Smooth muscle cell (in vitro differentiated cells): ENCODE data around the gene SCN2B. TPM values are rescaled to one million over a fixed set of nuclear protein-coding genes. Genes with fewer than 3 reads are reported as not detected.

ENCODE experiments used
- DNase-seq: peaks from one replicate; lab custom pipeline; 2025; ENCODE audit not compliant: unreplicated experiment; lab: John Stamatoyannopoulos, UW
- H2AFZ ChIP-seq: fragments of 200-600 bp; sonication (generic); 2 replicates; pipeline ENCODE4 v1.6.0; 2016; ENCODE audit warnings: antibody characterized with exemption, low read depth, mild to moderate bottlenecking
- H3F3A ChIP-seq: fragments of 200-600 bp; sonication (generic); 2 replicates; pipeline ENCODE4 v1.6.0; 2017; ENCODE audit warnings: antibody characterized with exemption, low read depth
- H3K27ac ChIP-seq: fragments of 200-600 bp; sonication (generic); 2 replicates; pipeline ENCODE4 v1.5.1; 2016; ENCODE audit warnings: low read depth, mild to moderate bottlenecking
- H3K27me3 ChIP-seq: fragments of 200-600 bp; sonication (generic); 2 replicates; pipeline ENCODE4 v1.6.1; 2016; ENCODE audit warnings: low read depth, mild to moderate bottlenecking
- H3K36me3 ChIP-seq: fragments of 200-600 bp; sonication (generic); 2 replicates; pipeline ENCODE4 v1.5.1; 2016; ENCODE audit warnings: low read depth
- H3K4me1 ChIP-seq: fragments of 200-600 bp; sonication (generic); 2 replicates; pipeline ENCODE4 v1.5.1; 2016; ENCODE audit warnings: low read depth
- H3K4me2 ChIP-seq: fragments of 200-600 bp; sonication (generic); 2 replicates; pipeline ENCODE4 v1.6.0; 2016; ENCODE audit warnings: mild to moderate bottlenecking
- H3K4me3 ChIP-seq: fragments of 200-600 bp; sonication (generic); 2 replicates; pipeline ENCODE4 v1.5.1; 2016; ENCODE audit warnings: mild to moderate bottlenecking
- H3K79me2 ChIP-seq: fragments of 200-600 bp; sonication (generic); 2 replicates; pipeline ENCODE4 v1.6.0; 2016; ENCODE audit warnings: low read depth, mild to moderate bottlenecking
- H3K9ac ChIP-seq: fragments of 200-600 bp; sonication (generic); 2 replicates; pipeline ENCODE4 v1.6.0; 2016; ENCODE audit warnings: low read depth
- H3K9me3 ChIP-seq: fragments of 200-600 bp; sonication (generic); replicated peaks from 2 replicates; pipeline ENCODE4 v1.5.1; 2016; ENCODE audit warnings: low read depth
- H4K20me1 ChIP-seq: fragments of 200-600 bp; sonication (generic); 2 replicates; pipeline ENCODE4 v1.6.0; 2016; ENCODE audit warnings: low read depth
- CTCF ChIP-seq: fragments of 200-600 bp; sonication (generic); IDR thresholded peaks from 2 replicates; pipeline ENCODE4 v1.5.1; 2017; ENCODE audit warnings: borderline replicate concordance, mild to moderate bottlenecking, antibody characterized with exemption; ENCODE audit not compliant: insufficient read depth, poor library complexity, severe bottlenecking
- WGBS: methylation state at CpG from one replicate; pipeline ENCODE4 v1.1.7; 2016; ENCODE audit warnings: low lambda C conversion rate; 5-methylcytosine and 5-hydroxymethylcytosine counted together
- polyA plus RNA-seq: library from polyadenylated mRNA; unstranded; fragments of >200 nt; fragmentation: Nextera tagmentation; extraction: Ambion mirVana; gene quantifications from 2 replicates; pipeline ENCODE4 v1.2.1, GENCODE V29; 2016
- total RNA-seq: library from RNA; depleted of rRNA; stranded (reverse); fragments of >200 nt; gene quantifications from 2 replicates; pipeline ENCODE4 v1.2.3, GENCODE V29; 2014

Gene SCN2B
- total and polyA plus RNA-seq, 2 experiments from 2014 or later, result 0.31 to 0.40 TPM

- H3K9me3 ChIP-seq, result no peaks in the 10 kb centered on the region
- H3K4me2 ChIP-seq, result no peak overlapping the region
- H3K27me3 ChIP-seq, result peaks cover 47% of the 10 kb centered on the region
- no peak overlapping the region for H2AFZ ChIP-seq
- no peak overlapping the region for H3K4me3 ChIP-seq
- WGBS, result 89% methylated on average over 9 of the region's 9 CpGs
- no peak for TF ChIP-seq CTCF
- H3K79me2 ChIP-seq, result no peaks in the 10 kb centered on the region
- no peaks in the 10 kb centered on the region for H4K20me1 ChIP-seq
- no peaks in the 10 kb centered on the region for H3K36me3 ChIP-seq
- no peaks in the 10 kb centered on the region for H3F3A ChIP-seq
- no peaks in the 10 kb centered on the region for H3K4me1 ChIP-seq
- H3K9ac ChIP-seq, result no peak overlapping the region
- no peak overlapping the region for H3K27ac ChIP-seq
- DNase-seq, result no peak
These were observed 24.7 kb upstream of the SCN2B start for GRCh38 chr11:118200901-118201680.

GRCh38 chr11:118200497-118200896, 24.1 kb upstream of the SCN2B start:
- H3F3A ChIP-seq, result no peaks in the 10 kb centered on the region
- peaks cover 42% of the 10 kb centered on the region for H3K27me3 ChIP-seq
- H3K27ac ChIP-seq, result no peak overlapping the region
- H3K4me3 ChIP-seq, result no peak overlapping the region
- no peaks in the 10 kb centered on the region for H4K20me1 ChIP-seq
- no peaks in the 10 kb centered on the region for H3K4me1 ChIP-seq
- H3K9me3 ChIP-seq, result no peaks in the 10 kb centered on the region
- H3K79me2 ChIP-seq, result no peaks in the 10 kb centered on the region
- DNase-seq, result no peak
- 88% methylated on average over 5 of the region's 5 CpGs for WGBS
- no peak for TF ChIP-seq CTCF
- H3K4me2 ChIP-seq, result no peak overlapping the region
- no peak overlapping the region for H2AFZ ChIP-seq
- no peak overlapping the region for H3K9ac ChIP-seq
- no peaks in the 10 kb centered on the region for H3K36me3 ChIP-seq

- H3K27ac ChIP-seq, result no peak overlapping the region
- DNase-seq, result no peak
- no peaks in the 10 kb centered on the region for H4K20me1 ChIP-seq
- peaks cover 35% of the 10 kb centered on the region for H3K27me3 ChIP-seq
- H3K9me3 ChIP-seq, result no peaks in the 10 kb centered on the region
- H3K9ac ChIP-seq, result no peak overlapping the region
- H3F3A ChIP-seq, result no peaks in the 10 kb centered on the region
- peak overlapping the region; percentile 46 for H2AFZ ChIP-seq
- no peak for TF ChIP-seq CTCF
- H3K79me2 ChIP-seq, result no peaks in the 10 kb centered on the region
- no peaks in the 10 kb centered on the region for H3K36me3 ChIP-seq
- no peak overlapping the region for H3K4me3 ChIP-seq
- WGBS, result 84% methylated on average over 6 of the region's 6 CpGs
- no peaks in the 10 kb centered on the region for H3K4me1 ChIP-seq
- no peak overlapping the region for H3K4me2 ChIP-seq
These were observed 22.7 kb upstream of the SCN2B start for GRCh38 chr11:118199135-118199534.

- no peaks in the 10 kb centered on the region for H3F3A ChIP-seq
- no peak overlapping the region for H3K9ac ChIP-seq
- DNase-seq, result peak; percentile 20
- H4K20me1 ChIP-seq, result no peaks in the 10 kb centered on the region
- WGBS, result 0% methylated on average over 9 of the region's 9 CpGs
- no peaks in the 10 kb centered on the region for H3K9me3 ChIP-seq
- TF ChIP-seq CTCF, result peak; percentile 97
- H3K4me1 ChIP-seq, result no peaks in the 10 kb centered on the region
- H3K36me3 ChIP-seq, result no peaks in the 10 kb centered on the region
- peak overlapping the region; percentile 46 for H2AFZ ChIP-seq
- no peaks in the 10 kb centered on the region for H3K79me2 ChIP-seq
- H3K27ac ChIP-seq, result no peak overlapping the region
- peak overlapping the region; percentile 83 for H3K4me2 ChIP-seq
- H3K4me3 ChIP-seq, result peak overlapping the region; percentile 40
- peaks cover 31% of the 10 kb centered on the region for H3K27me3 ChIP-seq
These were observed 21.9 kb upstream of the SCN2B start for GRCh38 chr11:118198370-118198769.
